Smooth muscle cell of the brain vasculature (primary cell): ENCODE results near the gene ELF3.
"Not testable (repeated sequence)": the region's sequence is repeated elsewhere in the genome, so short reads cannot be mapped to it uniquely, and the experiment has no call there.

Experiments used
- DNase-seq: peaks from one replicate; pipeline ENCODE4 v3.0.0-alpha.2; 2012; ENCODE audit warnings: low read depth, low spot score

Gene ELF3

GRCh38 chr1:202007805-202008489, 2.4 kb upstream of the ELF3 start:
- DNase-seq = no peak

GRCh38 chr1:202009326-202010179, 834 bp upstream of the ELF3 start:
- DNase-seq = peak; percentile 51

GRCh38 chr1:202011994-202012393, 1.6 kb downstream of the ELF3 start:
- no peak for DNase-seq

GRCh38 chr1:202012544-202013478, 2.4 kb downstream of the ELF3 start:
- DNase-seq = no peak

GRCh38 chr1:202013603-202014002, 3.2 kb downstream of the ELF3 start:
- DNase-seq = no peak

- no peak for DNase-seq
Measured at GRCh38 chr1:202014060-202014459, 3.7 kb downstream of the ELF3 start.

GRCh38 chr1:202014915-202015661, 4.7 kb downstream of the ELF3 start:
- DNase-seq = no peak

- DNase-seq = no peak
Measured at GRCh38 chr1:202015662-202015937, 5.2 kb downstream of the ELF3 start.

GRCh38 chr1:202016022-202016810, 5.8 kb downstream of the ELF3 start:
- no peak for DNase-seq

GRCh38 chr1:202016811-202017748, 6.7 kb downstream of the ELF3 start:
- DNase-seq = no peak

- DNase-seq = no peak
Measured at GRCh38 chr1:202017749-202018467, 7.5 kb downstream of the ELF3 start.

GRCh38 chr1:202018468-202019234, 8.3 kb downstream of the ELF3 start:
- DNase-seq = no peak

GRCh38 chr1:202019235-202019558, 8.8 kb downstream of the ELF3 start:
- not testable (repeated sequence) for DNase-seq

- no peak for DNase-seq
Measured at GRCh38 chr1:202023001-202023433, 12.6 kb downstream of the ELF3 start.

GRCh38 chr1:202029171-202029665, 18.8 kb downstream of the ELF3 start:
- DNase-seq = peak; percentile 12

GRCh38 chr1:202029727-202030126, 19.3 kb downstream of the ELF3 start:
- no peak for DNase-seq

- DNase-seq = no peak
Measured at GRCh38 chr1:202031796-202032195, 21.4 kb downstream of the ELF3 start.

GRCh38 chr1:202034149-202034682, 23.8 kb downstream of the ELF3 start:
- DNase-seq = no peak
